IPS DF 4.7 (cell line): Measurements from ENCODE around the gene ERP29.
"Not testable (repeated sequence)": the region's sequence is repeated elsewhere in the genome, so short reads cannot be mapped to it uniquely, and the experiment has no call there.

ENCODE experiments used
- DNase-seq: peaks from one replicate; pipeline ENCODE4 v3.0.0-alpha.2; 2013; ENCODE audit warnings: low spot score; ENCODE audit errors: extremely low read depth

ERP29 gene

DNA sequence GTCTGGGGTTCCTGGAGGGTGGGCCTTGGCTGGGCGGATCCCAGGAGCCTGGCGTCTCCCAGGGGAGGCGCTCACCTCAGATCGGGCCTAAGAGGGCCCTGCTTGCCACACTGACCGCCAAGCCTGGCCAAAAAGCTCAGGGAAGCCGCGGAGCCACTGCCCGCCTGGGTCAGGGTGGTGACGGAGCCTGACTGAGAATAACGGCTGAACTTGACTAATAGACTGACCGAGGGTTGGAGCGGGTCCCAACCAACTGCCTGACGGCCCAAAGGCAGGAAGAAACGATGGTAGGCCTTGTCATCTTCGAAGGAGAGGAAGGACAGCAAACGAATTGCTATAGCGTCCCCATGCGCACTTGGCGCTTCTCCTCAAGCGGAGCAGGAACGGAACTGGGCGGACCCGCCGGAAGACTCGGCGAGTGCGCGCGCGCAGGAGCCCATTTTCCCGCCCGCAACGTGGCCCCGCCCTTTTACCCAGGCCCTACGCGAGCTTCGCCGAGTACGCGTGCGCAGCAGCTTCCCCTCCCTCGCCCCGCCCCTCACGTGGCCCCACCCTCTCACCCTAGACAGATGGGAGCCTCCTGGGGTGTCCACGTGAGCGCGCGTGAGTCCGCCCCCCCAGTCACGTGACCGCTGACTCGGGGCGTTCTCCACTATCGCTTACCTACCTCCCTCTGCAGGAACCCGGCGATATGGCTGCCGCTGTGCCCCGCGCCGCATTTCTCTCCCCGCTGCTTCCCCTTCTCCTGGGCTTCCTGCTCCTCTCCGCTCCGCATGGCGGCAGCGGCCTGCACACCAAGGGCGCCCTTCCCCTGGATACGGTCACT is at the start of gene ERP29, which contains the start of gene TMEM116:
TSS of gene ERP29 (plus strand) at position 652 of the 826 bp plus-strand sequence. CDS start at position 692, 40 bp downstream.
TSS of gene TMEM116 (minus strand) at position 391 of the 826 bp plus-strand sequence. CDS start 7,895 bp downstream, outside the sequence.
- peak; percentile 83 for DNase-seq

DNA sequence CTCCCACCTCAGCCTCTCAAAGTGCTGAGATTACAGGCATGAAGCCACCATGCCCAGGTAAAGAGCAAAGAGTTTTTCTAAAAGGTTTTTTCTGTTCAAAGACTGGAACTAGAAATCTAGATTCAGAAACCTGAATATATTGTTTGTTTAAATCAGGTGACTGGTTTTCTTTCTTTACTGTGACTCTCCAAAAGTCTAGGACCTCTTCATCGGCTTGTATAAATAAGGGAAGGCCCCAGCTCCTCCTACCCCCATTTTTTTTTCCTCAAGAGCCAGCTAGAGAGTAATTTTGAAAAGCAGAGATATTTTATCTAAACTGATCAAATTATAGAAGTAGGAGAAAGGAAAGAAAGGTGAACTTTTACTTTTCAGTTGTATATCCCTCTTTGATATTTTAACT is 48.3 kb upstream of the ERP29 start:
- no peak for DNase-seq

DNA sequence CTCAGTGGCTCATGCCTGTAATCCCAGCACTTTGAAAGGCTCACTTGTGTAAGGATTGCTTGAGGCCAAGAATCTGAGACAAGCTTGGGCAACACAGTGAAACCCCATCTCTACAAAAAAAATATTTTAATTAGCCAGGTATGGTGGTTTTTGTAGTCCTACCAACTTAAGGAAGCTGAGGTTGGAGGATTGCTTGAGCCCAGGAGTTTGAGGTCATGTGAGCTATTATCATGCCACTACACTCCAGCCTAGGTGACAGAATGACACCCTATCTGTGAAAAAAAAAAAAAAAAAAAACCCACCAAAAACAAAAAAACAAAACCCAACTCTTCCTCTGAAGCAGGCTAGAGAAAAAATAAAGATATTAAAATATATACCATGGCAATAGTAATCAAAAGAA is 41.4 kb upstream of the ERP29 start:
- no peak for DNase-seq

DNA sequence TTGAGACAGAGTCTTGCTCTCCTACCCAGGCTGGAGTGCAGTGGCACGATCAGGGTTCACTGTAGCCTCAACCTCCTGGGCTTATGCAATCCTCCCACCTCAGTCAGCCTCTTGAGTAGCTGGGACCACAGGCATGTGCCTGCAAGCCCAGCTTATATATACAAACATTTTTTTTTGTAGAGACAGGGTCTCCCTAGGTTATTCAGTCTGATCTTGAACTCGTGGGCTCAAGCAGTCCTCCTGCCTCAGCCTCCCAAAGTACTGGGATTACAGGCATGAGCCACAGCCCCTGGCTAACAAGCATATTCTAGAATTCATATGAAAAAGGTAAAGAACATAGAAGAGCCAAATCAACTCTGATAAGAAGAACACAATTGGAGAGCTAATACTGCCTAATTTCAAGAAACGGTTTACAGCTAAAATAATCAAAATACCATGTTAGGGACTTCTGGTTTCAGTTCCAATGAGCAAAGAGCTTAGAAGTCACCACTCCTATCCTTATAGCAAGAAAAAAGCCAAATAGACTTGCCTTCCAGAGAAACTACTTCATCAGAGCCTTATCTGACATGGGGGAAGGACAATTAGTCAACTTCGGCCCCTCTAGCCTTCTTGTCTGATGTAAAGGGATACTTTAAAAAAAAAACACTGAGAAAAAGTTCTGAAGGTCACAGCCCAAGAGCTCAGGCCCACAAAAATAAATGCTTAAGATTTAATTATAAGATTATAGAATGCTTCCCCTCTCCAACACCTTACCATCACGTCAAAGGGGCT is 37.9 kb upstream of the ERP29 start:
- no peak for DNase-seq

DNA sequence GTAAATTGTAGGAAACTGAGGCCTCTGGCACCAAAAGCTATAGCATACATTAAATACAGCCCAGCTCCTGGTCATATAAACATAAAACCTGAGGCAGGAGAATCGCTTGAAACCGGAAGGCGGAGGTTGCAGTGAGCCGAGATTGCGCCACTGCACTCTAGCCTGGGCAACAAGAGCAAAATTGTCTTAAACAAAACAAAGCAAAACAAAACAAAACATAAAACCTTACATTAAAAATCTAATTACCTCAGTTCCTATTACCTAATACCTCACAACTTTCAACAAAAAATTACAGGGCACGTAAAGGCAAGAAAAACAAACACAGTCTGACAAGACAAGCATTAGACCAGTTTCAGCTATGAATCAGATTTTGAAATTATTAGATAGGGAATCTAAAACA is 36.9 kb upstream of the ERP29 start:
- no peak for DNase-seq

DNA sequence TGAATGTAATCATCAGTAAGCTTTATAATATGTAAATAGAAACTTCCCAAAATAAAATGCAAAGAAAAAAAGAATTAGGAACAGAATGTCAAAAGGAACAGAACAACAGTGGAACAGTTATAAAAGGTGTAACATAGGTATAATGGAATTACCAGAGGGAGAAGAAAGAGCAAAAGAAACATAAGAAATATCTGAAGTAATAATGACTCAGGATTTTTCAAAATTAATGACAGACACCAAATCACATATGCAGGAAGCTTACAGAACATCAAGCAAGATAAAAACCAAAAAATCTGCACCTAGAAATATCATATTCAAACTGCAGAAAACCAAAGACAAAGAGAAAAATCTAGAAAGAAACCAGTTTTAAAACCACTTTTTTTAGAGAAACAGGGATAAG is 36.4 kb upstream of the ERP29 start:
- DNase-seq: no peak

GRCh38 chr12:111978545-111978944 is 34.7 kb upstream of the ERP29 start:
- no peak for DNase-seq

GRCh38 chr12:111980598-111980997 is 32.6 kb upstream of the ERP29 start:
- no peak for DNase-seq

DNA sequence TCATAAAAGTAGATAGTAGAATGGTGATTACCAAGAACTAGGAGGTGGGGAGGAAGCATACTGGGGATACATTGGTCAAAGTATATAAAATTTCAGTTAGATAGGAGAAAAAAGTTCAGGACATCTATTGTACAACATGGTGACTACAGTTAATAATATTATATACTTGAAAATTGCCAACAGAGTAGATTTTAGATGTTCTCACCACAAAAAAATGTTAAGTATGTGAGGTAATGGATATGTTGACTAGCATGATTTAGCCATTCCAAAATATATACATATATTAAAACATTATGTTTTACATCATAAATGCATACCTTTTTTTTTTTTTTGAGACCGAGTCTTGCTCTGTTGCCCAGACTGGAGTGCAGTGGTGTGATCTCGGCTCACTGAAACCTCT is 31.2 kb upstream of the ERP29 start:
- no peak for DNase-seq

DNA sequence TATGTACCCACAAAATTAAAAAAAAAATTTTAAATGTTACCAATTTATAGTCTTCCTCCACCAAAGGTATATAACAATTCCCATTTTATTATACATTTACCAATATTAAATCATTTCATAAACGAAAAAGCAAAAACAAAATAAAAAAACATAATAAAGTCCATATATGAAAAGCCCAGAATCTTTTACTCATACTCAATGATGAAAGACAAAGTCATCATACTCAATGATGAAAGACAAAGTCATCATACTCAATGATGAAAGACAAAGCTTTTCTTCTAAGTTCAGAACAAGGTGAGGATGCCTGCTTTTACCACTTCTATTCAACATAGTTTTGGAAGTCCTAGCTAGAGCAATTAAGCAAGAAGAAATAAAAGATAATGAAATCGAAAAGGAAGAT is 28.4 kb upstream of the ERP29 start:
- DNase-seq: no peak

DNA sequence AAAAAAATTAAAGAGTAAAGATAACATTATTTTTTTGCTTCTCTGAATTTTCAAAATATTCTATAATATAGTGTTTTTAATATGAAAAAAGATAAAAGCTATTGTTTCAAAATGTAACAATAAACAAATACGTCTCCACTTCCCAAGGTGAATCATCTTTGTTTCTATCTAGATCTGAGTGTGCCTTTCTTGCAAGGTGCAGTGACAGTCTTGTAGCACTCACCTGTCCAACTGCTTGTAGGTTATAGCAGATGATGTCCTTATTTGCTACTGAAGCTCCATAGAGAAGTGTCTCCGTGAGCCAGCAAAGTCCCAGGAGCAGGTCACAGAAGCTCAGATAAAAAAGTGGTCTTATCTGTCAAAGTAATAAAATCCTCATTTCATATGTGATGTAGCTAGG is 21.7 kb upstream of the ERP29 start:
- DNase-seq: no peak

- DNase-seq: no peak
These were observed 21.3 kb upstream of the ERP29 start for GRCh38 chr12:111991946-111992345.

DNA sequence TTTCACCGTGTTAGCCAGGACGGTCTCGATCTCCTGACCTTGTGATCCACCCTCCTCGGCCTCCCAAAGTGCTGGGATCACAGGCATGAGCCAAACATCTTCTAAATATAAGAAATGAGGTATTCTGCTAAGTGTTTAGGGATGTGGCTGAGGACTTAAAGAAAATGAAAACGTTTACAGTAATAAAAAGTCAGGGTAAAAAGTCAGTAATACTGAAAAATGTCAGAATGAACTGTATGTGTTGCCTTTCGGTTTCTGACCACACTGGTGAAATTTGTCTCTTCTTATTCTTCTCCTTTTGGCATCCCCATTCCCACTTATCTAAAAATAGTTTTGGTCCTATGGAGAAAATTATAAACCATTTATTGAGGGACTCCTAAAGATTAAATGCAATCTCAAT is 20.8 kb upstream of the ERP29 start:
- DNase-seq: no peak

GRCh38 chr12:111993292-111994150 is 19.7 kb upstream of the ERP29 start:
- DNase-seq: no peak

DNA sequence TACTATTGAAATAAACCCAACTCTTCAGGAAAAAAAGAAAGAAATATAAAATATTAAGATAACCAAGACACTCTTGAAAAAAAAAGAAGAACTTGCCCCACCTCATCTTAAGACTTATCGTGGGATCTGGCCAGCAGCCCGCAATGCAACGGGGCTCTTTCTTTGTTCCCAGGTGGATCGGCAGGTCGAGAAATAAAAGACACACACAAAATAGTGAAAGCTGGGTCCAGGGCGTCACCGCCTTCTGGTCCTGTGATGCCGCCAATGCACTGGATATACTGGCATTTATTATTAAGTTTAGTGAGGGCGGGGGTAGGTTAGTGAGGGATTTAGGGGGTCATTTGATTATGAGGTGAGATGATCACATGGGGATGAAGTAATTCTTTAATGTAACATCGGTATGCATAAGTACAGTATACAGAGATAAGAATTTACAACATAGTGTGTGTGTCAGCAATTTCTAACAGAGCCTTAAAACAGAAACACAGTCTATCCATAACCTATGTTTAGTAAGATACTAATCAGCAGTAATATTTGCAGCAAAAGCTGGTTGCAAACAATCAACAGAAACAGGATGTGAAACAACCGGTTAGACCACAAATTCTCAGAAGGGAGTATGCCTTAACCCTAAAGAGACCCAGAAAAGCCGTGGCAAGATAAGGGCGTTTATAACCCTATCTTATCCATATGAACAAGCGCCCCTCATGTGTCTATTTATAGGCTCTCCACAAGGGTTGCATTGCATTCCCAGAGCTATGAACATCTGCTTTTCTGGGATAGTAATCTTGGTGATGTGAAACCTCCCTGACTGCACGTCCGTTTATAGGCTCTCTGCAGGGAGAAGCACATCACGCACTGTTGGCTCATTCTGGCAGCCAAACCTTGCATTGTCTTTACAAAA is 18.8 kb upstream of the ERP29 start:
- not testable (repeated sequence) for DNase-seq

- no peak for DNase-seq
These were observed 17.3 kb upstream of the ERP29 start for GRCh38 chr12:111995782-111996480.

GRCh38 chr12:111997300-111997699 is 15.9 kb upstream of the ERP29 start:
- DNase-seq: no peak

GRCh38 chr12:111998015-111998414 is 15.2 kb upstream of the ERP29 start:
- no peak for DNase-seq

GRCh38 chr12:111999129-111999528 is 14.1 kb upstream of the ERP29 start:
- not testable (repeated sequence) for DNase-seq

- no peak for DNase-seq
These were observed 12.4 kb upstream of the ERP29 start for GRCh38 chr12:112000820-112001219.
